Endothelial cell of umbilical vein (primary cell): ENCODE measurements around the gene PEX10. TPM values are rescaled to one million over a fixed set of nuclear protein-coding genes. Genes with fewer than 3 reads are reported as not detected.

Experiments used
- BruUV-seq: library from RNA; stranded (reverse); fragments of 400-500 nt; replicated peaks from 2 replicates; lab custom pipeline; 2021; lab: Mats Ljungman, UMichigan
- CTCF ChIA-PET: fragments of 300-600, 350-600 bp; sonication (Branson Sonifier 250); formaldehyde crosslinking; loops from one replicate; lab custom pipeline; 2021; ENCODE audit warnings: antibody characterized with exemption, inconsistent platforms; lab: Charles Lee
- POLR2A ChIA-PET: fragments of 300-600, 350-600 bp; sonication (Branson Sonifier 250); formaldehyde crosslinking; loops from one replicate; lab custom pipeline; 2021; ENCODE audit warnings: antibody characterized with exemption, inconsistent platforms; lab: Charles Lee
- DNase-seq: peaks from one replicate; pipeline ENCODE4 v3.0.0-alpha.2; 2011; ENCODE audit warnings: low read depth, low spot score
- FAIRE-seq: peaks from 2 replicates; lab custom pipeline; 2011; peaks lifted over from hg19 to GRCh38; lab: Jason Lieb, UNC
- H2AFZ ChIP-seq: 2 replicates; pipeline ENCODE4 v1.6.0; 2012; ENCODE audit warnings: low read depth, low read length, control low read depth, inconsistent platforms
- H3K27ac ChIP-seq: 2 replicates; pipeline ENCODE4 v1.5.1; 2011; ENCODE audit warnings: low read depth, mild to moderate bottlenecking, control low read depth, low read length, moderate library complexity; ENCODE audit not compliant: insufficient read depth
- H3K27me3 ChIP-seq, 2 experiments: 2 replicates each; pipeline versions ENCODE4 v1.6.0 to v1.6.1; 2011; ENCODE audit warnings: low read length in 2 of 2, mixed read lengths in 1 of 2; ENCODE audit not compliant: control insufficient read depth in 2 of 2, insufficient read depth in 2 of 2
- H3K36me3 ChIP-seq, 2 experiments: 2 replicates in 1 of 2; 3 replicates in 1 of 2; pipeline ENCODE4 v1.5.1; 2011; ENCODE audit warnings: low read length in 2 of 2, mild to moderate bottlenecking in 1 of 2, moderate library complexity in 1 of 2; ENCODE audit not compliant: control insufficient read depth in 2 of 2, insufficient read depth in 2 of 2; ENCODE audit errors: extremely low read depth in 1 of 2
- H3K4me1 ChIP-seq: 3 replicates; pipeline ENCODE4 v1.5.1; 2011; ENCODE audit warnings: mild to moderate bottlenecking, low read length; ENCODE audit not compliant: control insufficient read depth, insufficient read depth; ENCODE audit errors: extremely low read depth
- H3K4me2 ChIP-seq: 2 replicates; pipeline ENCODE4 v1.6.1; 2011; ENCODE audit warnings: low read length, control low read depth, mixed read lengths; ENCODE audit not compliant: insufficient read depth
- H3K4me3 ChIP-seq, 3 experiments: fragments of 200-600 bp in 1 of 3; sonication (generic), shearing (Covaris generic) in 1 of 3; replicated peaks in 1 of 3; 2 replicates each; pipeline ENCODE4 v1.5.1; 2011 to 2016; ENCODE audit warnings: control low read depth in 3 of 3, low read length in 3 of 3, mild to moderate bottlenecking in 2 of 3, inconsistent platforms in 1 of 3, low read depth in 1 of 3, moderate library complexity in 1 of 3; ENCODE audit not compliant: insufficient read depth in 1 of 3
- H3K79me2 ChIP-seq: 2 replicates; pipeline ENCODE4 v1.6.0; 2012; ENCODE audit warnings: low read length, inconsistent platforms; ENCODE audit not compliant: control insufficient read depth, insufficient read depth
- H3K9ac ChIP-seq: replicated peaks from 2 replicates; pipeline ENCODE3; 2011; ENCODE audit warnings: low read length, control low read depth; ENCODE audit not compliant: insufficient read depth; ENCODE audit errors: extremely low read depth
- H3K9me1 ChIP-seq: replicated peaks from 3 replicates; pipeline ENCODE4 v1.6.0; 2011; ENCODE audit warnings: mild to moderate bottlenecking, low read length; ENCODE audit not compliant: control insufficient read depth, insufficient read depth; ENCODE audit errors: extremely low read depth
- H3K9me3 ChIP-seq: replicated peaks from 2 replicates; pipeline ENCODE4 v1.5.1; 2012; ENCODE audit warnings: low read length, inconsistent platforms; ENCODE audit not compliant: control insufficient read depth, insufficient read depth
- H4K20me1 ChIP-seq: replicated peaks from 2 replicates; pipeline ENCODE3; 2011; ENCODE audit warnings: mild to moderate bottlenecking, low read length; ENCODE audit not compliant: control insufficient read depth, insufficient read depth; ENCODE audit errors: extremely low read depth
- EZH2 ChIP-seq: IDR thresholded peaks from 2 replicates; pipeline ENCODE4 v1.6.1; 2012; ENCODE audit warnings: borderline replicate concordance, low read depth, mild to moderate bottlenecking, moderate library complexity, low read length, inconsistent platforms; ENCODE audit not compliant: severe bottlenecking
- FOS ChIP-seq: IDR thresholded peaks from 2 replicates; pipeline ENCODE4 v1.6.1; 2011; ENCODE audit warnings: mild to moderate bottlenecking, low read length, moderate library complexity, borderline replicate concordance; ENCODE audit not compliant: insufficient read depth
- JUN ChIP-seq: IDR thresholded peaks from 2 replicates; pipeline ENCODE4 v1.6.1; 2011; ENCODE audit warnings: borderline replicate concordance, low read depth; ENCODE audit not compliant: insufficient read length, insufficient read depth
- MAX ChIP-seq: IDR thresholded peaks from 2 replicates; pipeline ENCODE4 v1.6.1; 2011; ENCODE audit not compliant: insufficient read depth, insufficient read length
- POLR2A ChIP-seq: IDR thresholded peaks from 2 replicates; pipeline ENCODE4 v1.6.1; 2012; ENCODE audit warnings: low read depth, mild to moderate bottlenecking, control low read depth, low read length
- POLR2AphosphoS5 ChIP-seq: IDR thresholded peaks from 2 replicates; pipeline ENCODE4 v1.6.1; 2012; ENCODE audit warnings: low read depth, mild to moderate bottlenecking, control low read depth, low read length, moderate library complexity; ENCODE audit not compliant: insufficient read depth
- dilution Hi-C: fragments of 300-500 bp; cut with MboI; formaldehyde crosslinking; loops from one replicate; pipeline ENCODE4 v1.15.0; 2019; ENCODE audit warnings: low sequenced_read_pairs; ENCODE audit not compliant: extremely low pct_ligation_motif_present
- intact Hi-C: fragments of 100-400 bp; cut with micrococcal nuclease; formaldehyde crosslinking; loops from one replicate; pipeline ENCODE4 v1.10.0; 2022
- polyA plus RNA-seq, 4 experiments: library from polyadenylated mRNA; depleted of rRNA in 3 of 4; stranded (reverse) in 3 of 4; unstranded in 1 of 4; fragments of >200 nt; gene quantifications; 2 replicates each; pipeline versions ENCODE4 v1.2.1 to v1.2.3, GENCODE V29; 2011 to 2012; ENCODE audit warnings: missing spikeins in 1 of 4
- total RNA-seq: library from RNA; stranded (reverse); gene quantifications from 2 replicates; pipeline ENCODE4 v1.2.3, GENCODE V29; 2021

The PEX10 gene
- total and polyA plus RNA-seq, 2 donors (not counting 3 experiments of a cell fraction or from before 2014, with no cell fraction given): 25.1 to 26.7 TPM

- Histone ChIP-seq H3K36me3 (no peaks in the 10 kb centered on the region), H3K27me3 (no peaks in the 10 kb centered on the region), H3K27ac (no peak overlapping the region), H2AFZ (no peak overlapping the region), H3K9me3 (no peaks in the 10 kb centered on the region), H3K9me1 (no peaks in the 10 kb centered on the region), H3K4me2 (no peak overlapping the region), H3K79me2 (no peaks in the 10 kb centered on the region), H4K20me1 (no peaks in the 10 kb centered on the region), H3K4me3 (no peak overlapping the region), H3K9ac (no peak overlapping the region), H3K4me1 (no peaks in the 10 kb centered on the region)
- dilution Hi-C loops: loop anchor here (10.0 kb wide), 1 partner anchor 180 kb away; the partner anchor contains the start of gene FAAP20
- CTCF ChIA-PET: interaction anchor here (3.2 kb wide), 1 partner anchor 179 kb away, joined by 16 read pairs; the partner anchor contains the start of gene FAAP20
- DNase-seq: no peak
- intact Hi-C loops: no loop called here
- no peak for FAIRE-seq
- no TSS peak for BruUV-seq
- no peak for TF ChIP-seq MAX
- no peak for TF ChIP-seq JUN
- no peak for TF ChIP-seq FOS
- TF ChIP-seq POLR2A: no peak
- TF ChIP-seq EZH2: no peak
- TF ChIP-seq POLR2AphosphoS5: no peak
- POLR2A ChIA-PET: interaction anchor here (0.8 kb wide), 1 partner anchor 147 kb away, joined by 3 read pairs; no protein-coding TSS in a partner anchor
These were observed 37.9 kb downstream of the PEX10 start for GRCh38 chr1:2374252-2375155.
